GM18870 (cell line): ENCODE measurements around the gene HESX1.

Source experiments
- ATAC-seq: cut with Tn5 transposase; IDR thresholded peaks from one replicate; pipeline ENCODE4 v1.9.1; 2021; ENCODE audit warnings: moderate library complexity; ENCODE audit not compliant: unreplicated experiment

Gene HESX1

GRCh38 chr3:57199895-57200297, at the start of gene HESX1:
Gene HESX1, minus strand, starts transcription at chr3:57199978. Its CDS starts 60 bp downstream, at chr3:57199918.
- ATAC-seq: no peak

GRCh38 chr3:57244946-57245345, 45.2 kb upstream of the HESX1 start:
- no peak for ATAC-seq

- no peak for ATAC-seq
Observed at GRCh38 chr3:57234613-57235575, 35.1 kb upstream of the HESX1 start.

- ATAC-seq: no peak
Observed at GRCh38 chr3:57233799-57234198, 34.0 kb upstream of the HESX1 start.

GRCh38 chr3:57230006-57230405, 30.2 kb upstream of the HESX1 start:
- ATAC-seq: no peak

GRCh38 chr3:57227930-57228751, 28.4 kb upstream of the HESX1 start:
- peak; percentile 33 for ATAC-seq

GRCh38 chr3:57227204-57227929, 27.6 kb upstream of the HESX1 start, which contains the start of gene APPL1:
Gene APPL1, plus strand, starts transcription at chr3:57227729. Its CDS starts 155 bp downstream, at chr3:57227884.
- ATAC-seq: peak; percentile 54

GRCh38 chr3:57226176-57226575, 26.4 kb upstream of the HESX1 start:
- no peak for ATAC-seq

- ATAC-seq: no peak
Observed at GRCh38 chr3:57224856-57225255, 25.1 kb upstream of the HESX1 start.

GRCh38 chr3:57221883-57222282, 22.1 kb upstream of the HESX1 start:
- no peak for ATAC-seq

- ATAC-seq: no peak
Observed at GRCh38 chr3:57206423-57206822, 6.6 kb upstream of the HESX1 start.

GRCh38 chr3:57194641-57195040, 5.1 kb downstream of the HESX1 start:
- ATAC-seq: no peak

- no peak for ATAC-seq
Observed at GRCh38 chr3:57192028-57192427, 7.8 kb downstream of the HESX1 start.

- ATAC-seq: no peak
Observed at GRCh38 chr3:57184526-57184925, 15.3 kb downstream of the HESX1 start.

- no peak for ATAC-seq
Observed at GRCh38 chr3:57179580-57180410, 20.0 kb downstream of the HESX1 start.

- no peak for ATAC-seq
Observed at GRCh38 chr3:57176045-57176444, 23.7 kb downstream of the HESX1 start.

- ATAC-seq: no peak
Observed at GRCh38 chr3:57173687-57174086, 26.1 kb downstream of the HESX1 start.

- no peak for ATAC-seq
Observed at GRCh38 chr3:57170946-57171345, 28.8 kb downstream of the HESX1 start.

- no peak for ATAC-seq
Observed at GRCh38 chr3:57169872-57170623, 29.7 kb downstream of the HESX1 start.
